ENCODE measurements around the gene HABP2. TPM values are rescaled to one million over a fixed set of nuclear protein-coding genes. Genes with fewer than 3 reads are reported as not detected.

HABP2 gene
- total and polyA plus RNA-seq, 2 of the 4 experiments (the other 2 are of a cell fraction) = not detected

GRCh38 chr10:113592380-113592779 lies 39.5 kb downstream of the HABP2 start:
- Histone ChIP-seq H3K27me3 (ENCODE audit: control insufficient read depth, insufficient read depth, low read length) (no peaks in the 10 kb centered on the region), H4K20me1 (ENCODE audit: insufficient read depth, low read length) (no peaks in the 10 kb centered on the region), H3K14ac (replicated peaks; ENCODE audit: low read depth, low read length) (no peak overlapping the region), H3K18ac (ENCODE audit: low read depth, low read length) (no peak overlapping the region), H2BK120ac (ENCODE audit: low read depth, low read length) (no peak overlapping the region), H2AFZ (replicated peaks; ENCODE audit: low read length, poor library complexity) (no peak overlapping the region), H3K36me3 (ENCODE audit: control insufficient read depth, insufficient read depth, low read length) (no peaks in the 10 kb centered on the region), H3K56ac (ENCODE audit: extremely low read depth, insufficient read depth, low read length) (no peak overlapping the region), H2AK9ac (replicated peaks; ENCODE audit: low read depth, low read length, poor library complexity) (no peak overlapping the region), H2AK5ac (ENCODE audit: low read depth, low read length) (no peak overlapping the region), H3K9ac (ENCODE audit: low read depth, low read length) (no peak overlapping the region), H3K4me1 (ENCODE audit: control insufficient read depth, insufficient read depth, low read length) (no peaks in the 10 kb centered on the region), H2BK15ac (ENCODE audit: low read depth, low read length) (no peak overlapping the region), H3K4me3 (ENCODE audit: insufficient read depth, low read depth, low read length) (no peak overlapping the region), H4K5ac (ENCODE audit: low read depth, low read length) (no peak overlapping the region), H3K9me1 (ENCODE audit: insufficient read depth, low read length) (no peaks in the 10 kb centered on the region), H3K4ac (ENCODE audit: low read depth, low read length) (no peak overlapping the region), H3K4me2 (ENCODE audit: low read depth, low read length) (no peak overlapping the region), H3K79me1 (ENCODE audit: low read depth in 1 of 2, low read length in 2 of 2) (no peaks in the 10 kb centered on the region), H3K27ac (ENCODE audit: insufficient read depth, low read length) (no peak overlapping the region), H4K8ac (ENCODE audit: low read depth in 2 of 2, low read length in 2 of 2) (no peak overlapping the region), H3K23ac (ENCODE audit: low read depth, low read length) (no peak overlapping the region), H2BK20ac (ENCODE audit: low read depth, low read length) (no peak overlapping the region), H4K91ac (ENCODE audit: insufficient read depth, low read depth, low read length) (no peak overlapping the region), H3K9me3 (ENCODE audit: control insufficient read depth, insufficient read depth, low read length) (no peaks in the 10 kb centered on the region), H2BK5ac (ENCODE audit: low read depth, low read length, poor library complexity, severe bottlenecking) (no peak overlapping the region)
- in situ Hi-C loops (cut with MboI; ENCODE audit: low sequenced_read_pairs) (no loop called here), intact Hi-C loops (cut with micrococcal nuclease) (no loop called here), dilution Hi-C loops (cut with HindIII; ENCODE audit: low sequenced_read_pairs, unreplicated experiment) (no loop called here)
- no TSS peak for BruUV-seq (replicated peaks)
- ChIA-PET POLR2A (ENCODE audit: unreplicated experiment) (no interaction called here), CTCF (no interaction called here)
- 69% methylated on average over 2 of the region's 8 CpGs; no CpG with 5 or more reads in 1 of the 2 experiments for WGBS, 2 experiments (ENCODE audit: extremely low coverage in 2 of 2, insufficient read length in 1 of 2)
- TF ChIP-seq MAZ (IDR thresholded peaks at IDR 0.05; ENCODE audit: borderline replicate concordance, low read depth, low read length) (no peak), NFE2L2 (IDR thresholded peaks at IDR 0.05; ENCODE audit: low read depth, low read length) (no peak), FOS (IDR thresholded peaks at IDR 0.05; ENCODE audit: low read depth, low read length) (no peak), SMC3 (IDR thresholded peaks at IDR 0.05; ENCODE audit: low read depth, low read length) (no peak), RAD21 (IDR thresholded peaks at IDR 0.05; ENCODE audit: low read length) (no peak), POLR2A (IDR thresholded peaks at IDR 0.05; ENCODE audit: low read depth, low read length) (no peak), RFX5 (IDR thresholded peaks at IDR 0.05; ENCODE audit: low read depth, low read length) (no peak), USF2 (IDR thresholded peaks at IDR 0.05; ENCODE audit: low read depth, low read length) (no peak), CEBPB (IDR thresholded peaks at IDR 0.05; ENCODE audit: low read depth, low read length) (no peak), MAFK (IDR thresholded peaks at IDR 0.05; ENCODE audit: low read depth, low read length) (no peak), CHD1 (IDR thresholded peaks at IDR 0.05; ENCODE audit: low read depth, low read length) (no peak), BHLHE40 (IDR thresholded peaks at IDR 0.05; ENCODE audit: low read depth, low read length) (no peak), ELK1 (IDR thresholded peaks at IDR 0.05; ENCODE audit: borderline replicate concordance, low read depth, low read length) (no peak), RCOR1 (IDR thresholded peaks at IDR 0.05; ENCODE audit: insufficient replicate concordance, low read length) (no peak), MXI1 (IDR thresholded peaks at IDR 0.05; ENCODE audit: borderline replicate concordance, low read depth, low read length) (no peak), CTCF (conservative IDR thresholded peaks at IDR 0.05; ENCODE audit: low read depth, low read length) (no peak)
- DNase-seq = no peak
- no peak for ATAC-seq (ENCODE audit: low read depth)

All from IMR-90 (cell line).